Measurements from ENCODE around the gene ATP6AP2.

The ATP6AP2 gene

GRCh38 chrX:40637687-40638086 lies 56.9 kb downstream of the ATP6AP2 start:
- DNase-seq (ENCODE audit: low read depth): no peak
- no peak for TF ChIP-seq CTCF (conservative IDR thresholded peaks at IDR 0.05; ENCODE audit: control insufficient read depth, insufficient read depth, low read depth, low read length)
- no peak overlapping the region for H3K4me3 ChIP-seq (ENCODE audit: control insufficient read depth, low read depth, low read length)

GRCh38 chrX:40644176-40644575 lies 63.4 kb downstream of the ATP6AP2 start:
- peak; percentile 64 for DNase-seq (ENCODE audit: low read depth)
- TF ChIP-seq CTCF (conservative IDR thresholded peaks at IDR 0.05; ENCODE audit: control insufficient read depth, insufficient read depth, low read depth, low read length): no peak
- H3K4me3 ChIP-seq (ENCODE audit: control insufficient read depth, low read depth, low read length): peak overlapping the region; percentile 46

GRCh38 chrX:40644821-40645358 lies 64.1 kb downstream of the ATP6AP2 start:
- no peak for TF ChIP-seq CTCF (conservative IDR thresholded peaks at IDR 0.05; ENCODE audit: control insufficient read depth, insufficient read depth, low read depth, low read length)
- DNase-seq (ENCODE audit: low read depth): peak; percentile 83
- H3K4me3 ChIP-seq (ENCODE audit: control insufficient read depth, low read depth, low read length): peak overlapping the region; percentile 46

- TF ChIP-seq CTCF (conservative IDR thresholded peaks at IDR 0.05; ENCODE audit: control insufficient read depth, insufficient read depth, low read depth, low read length): no peak
- DNase-seq (ENCODE audit: low read depth): peak; percentile 43
- peak overlapping the region; percentile 76 for H3K4me3 ChIP-seq (ENCODE audit: control insufficient read depth, low read depth, low read length)
These were observed 65.9 kb downstream of the ATP6AP2 start for GRCh38 chrX:40646489-40647306.

- peak within 1 kb of the TSS; percentile 76 for H3K4me3 ChIP-seq (ENCODE audit: control insufficient read depth, low read depth, low read length)
- TF ChIP-seq CTCF (conservative IDR thresholded peaks at IDR 0.05; ENCODE audit: control insufficient read depth, insufficient read depth, low read depth, low read length): no peak
These were observed 66.8 kb downstream of the ATP6AP2 start, which contains the start of gene CXorf38 for GRCh38 chrX:40647307-40648197. Gene CXorf38, minus strand, starts transcription at chrX:40647561. Its CDS starts 41 bp downstream, at chrX:40647520.

GRCh38 chrX:40651620-40652223 lies 71.0 kb downstream of the ATP6AP2 start:
- peak; percentile 73 for DNase-seq (ENCODE audit: low read depth)
- no peak overlapping the region for H3K4me3 ChIP-seq (ENCODE audit: control insufficient read depth, low read depth, low read length)
- TF ChIP-seq CTCF (conservative IDR thresholded peaks at IDR 0.05; ENCODE audit: control insufficient read depth, insufficient read depth, low read depth, low read length): peak; percentile 69

More at GRCh38 chrX:40647307-40648197, 66.8 kb downstream of the ATP6AP2 start, which contains the start of gene CXorf38:
- peak; percentile 88 for DNase-seq (ENCODE audit: low read depth)

Data from fibroblast of mammary gland (primary cell).